ENCODE measurements around the gene SBF2. TPM values are rescaled to one million over a fixed set of nuclear protein-coding genes. Genes with fewer than 3 reads are reported as not detected.

Gene SBF2
- total RNA-seq, 1 donor from 2014 or later = 27.7 TPM

- no peak for ATAC-seq
These were observed 454.5 kb downstream of the SBF2 start for GRCh38 chr11:9839550-9839949.

GRCh38 chr11:9838961-9839360 is 455.1 kb downstream of the SBF2 start:
- ATAC-seq = no peak

- ATAC-seq = no peak
These were observed 455.8 kb downstream of the SBF2 start for GRCh38 chr11:9838229-9838628.

- no peak for ATAC-seq
These were observed 459.7 kb downstream of the SBF2 start for GRCh38 chr11:9834291-9834690.

- ATAC-seq = no peak
These were observed 462.9 kb downstream of the SBF2 start for GRCh38 chr11:9831122-9831521.

GRCh38 chr11:9827708-9828107 is 466.3 kb downstream of the SBF2 start:
- ATAC-seq = no peak

GRCh38 chr11:9826390-9826789 is 467.6 kb downstream of the SBF2 start:
- ATAC-seq = no peak

- ATAC-seq = no peak
These were observed 468.1 kb downstream of the SBF2 start for GRCh38 chr11:9825895-9826294.

GRCh38 chr11:9825315-9825714 is 468.7 kb downstream of the SBF2 start:
- ATAC-seq = peak; percentile 78

GRCh38 chr11:9823887-9824385 is 470.1 kb downstream of the SBF2 start:
- no peak for ATAC-seq

GRCh38 chr11:9823439-9823838 is 470.6 kb downstream of the SBF2 start:
- peak; percentile 45 for ATAC-seq

- peak; percentile 31 for ATAC-seq
These were observed 472.8 kb downstream of the SBF2 start for GRCh38 chr11:9821008-9821752.

GRCh38 chr11:9820260-9820659 is 473.8 kb downstream of the SBF2 start:
- no peak for ATAC-seq

GRCh38 chr11:9817191-9817590 is 476.8 kb downstream of the SBF2 start:
- ATAC-seq = no peak

GRCh38 chr11:9815486-9816136 is 478.4 kb downstream of the SBF2 start:
- peak; percentile 99 for ATAC-seq

GRCh38 chr11:9814108-9814507 is 479.9 kb downstream of the SBF2 start:
- ATAC-seq = no peak

GRCh38 chr11:9808943-9809342 is 485.1 kb downstream of the SBF2 start:
- peak; percentile 35 for ATAC-seq

- no peak for ATAC-seq
These were observed 486.9 kb downstream of the SBF2 start for GRCh38 chr11:9806946-9807687.

- no peak for ATAC-seq
These were observed 489.6 kb downstream of the SBF2 start for GRCh38 chr11:9804419-9804902.

GRCh38 chr11:9803685-9804418 is 490.2 kb downstream of the SBF2 start:
- no peak for ATAC-seq

- peak; percentile 85 for ATAC-seq
These were observed 491.6 kb downstream of the SBF2 start for GRCh38 chr11:9802291-9802861.

GRCh38 chr11:9799886-9800285 is 494.1 kb downstream of the SBF2 start:
- no peak for ATAC-seq
